SK-N-MC (cell line): ENCODE measurements around the gene SIDT1.
A peak's percentile ranks its signal among the peaks of the same experiment; 100 is the strongest.

Source experiments
- DNase-seq: peaks from one replicate; pipeline ENCODE4 v3.0.0-alpha.2; 2011; ENCODE audit warnings: low read depth, low spot score
- H3K27ac ChIP-seq: fragments of 200-600 bp; sonication (generic); 2 replicates; pipeline ENCODE4 v1.5.1; 2016; ENCODE audit warnings: mixed run types
- H3K36me3 ChIP-seq: fragments of 200-600 bp; sonication (generic); 2 replicates; pipeline ENCODE4 v1.6.1; 2017; ENCODE audit warnings: antibody characterized with exemption, low read length, mixed read lengths; ENCODE audit not compliant: insufficient read depth
- H3K4me3 ChIP-seq: fragments of 200-600 bp; sonication (generic); 2 replicates; pipeline ENCODE4 v1.5.1; 2016
- H3K9ac ChIP-seq: fragments of 200-600 bp; sonication (generic); 2 replicates; pipeline ENCODE4 v1.8.0; 2017; ENCODE audit warnings: mixed run types, mixed read lengths; ENCODE audit not compliant: insufficient read length
- H3K9me3 ChIP-seq: fragments of 200-600 bp; sonication (generic); 2 replicates; pipeline ENCODE4 v1.6.1; 2017; ENCODE audit warnings: low read depth, mild to moderate bottlenecking, antibody characterized with exemption, low read length, moderate library complexity, mixed read lengths
- EZH2 ChIP-seq: fragments of 200-600 bp; sonication (generic); IDR thresholded peaks from one replicate; pipeline ENCODE4 v1.6.1; 2017; ENCODE audit warnings: antibody characterized with exemption
- FOXP2 ChIP-seq: optimal IDR thresholded peaks from 2 replicates; pipeline ENCODE3; 2011; ENCODE audit warnings: mild to moderate bottlenecking, moderate library complexity; ENCODE audit not compliant: insufficient read depth; ENCODE audit errors: extremely low read length, control extremely low read depth
- POLR2AphosphoS5 ChIP-seq: IDR thresholded peaks from 2 replicates; pipeline ENCODE4 v1.6.1; 2012; ENCODE audit warnings: mild to moderate bottlenecking, low read depth, low read length, borderline replicate concordance

SIDT1 gene

DNA sequence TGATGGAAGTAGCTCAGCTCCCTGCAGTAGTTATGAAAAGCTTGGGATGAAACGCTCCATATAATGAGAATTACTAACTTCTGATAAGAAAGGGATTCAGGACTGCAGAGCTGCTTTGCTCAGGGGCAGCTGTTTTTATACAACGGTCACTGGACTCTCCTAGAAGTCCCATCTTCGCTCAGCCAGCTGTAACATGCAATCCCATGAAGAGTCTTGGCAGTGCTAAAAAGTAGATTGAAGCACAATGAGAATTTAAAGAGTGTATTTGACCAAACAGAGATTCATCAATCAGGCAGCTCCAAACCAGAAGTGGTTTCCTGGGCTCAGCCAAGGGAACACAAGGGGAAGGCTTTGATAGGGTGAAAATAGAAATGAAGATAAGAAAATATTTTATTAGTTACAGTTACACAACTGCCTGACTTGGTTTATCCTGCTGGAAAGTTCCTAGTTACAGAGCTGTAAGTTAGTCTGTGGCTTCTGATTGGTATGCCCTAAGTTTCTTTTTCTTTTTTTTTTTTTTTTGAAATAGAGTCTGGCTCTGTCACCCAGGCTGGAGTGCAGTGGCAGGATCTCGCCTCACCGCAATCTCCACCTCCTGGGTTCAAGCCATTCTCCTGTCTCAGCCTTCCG, 24.1 kb downstream of the SIDT1 start:
- Histone ChIP-seq H3K36me3 (no peaks in the 10 kb centered on the region), H3K9ac (no peak overlapping the region), H3K4me3 (no peak overlapping the region), H3K9me3 (no peaks in the 10 kb centered on the region), H3K27ac (no peak overlapping the region)
- TF ChIP-seq FOXP2 (no peak), POLR2AphosphoS5 (no peak), EZH2 (no peak)
- no peak for DNase-seq

DNA sequence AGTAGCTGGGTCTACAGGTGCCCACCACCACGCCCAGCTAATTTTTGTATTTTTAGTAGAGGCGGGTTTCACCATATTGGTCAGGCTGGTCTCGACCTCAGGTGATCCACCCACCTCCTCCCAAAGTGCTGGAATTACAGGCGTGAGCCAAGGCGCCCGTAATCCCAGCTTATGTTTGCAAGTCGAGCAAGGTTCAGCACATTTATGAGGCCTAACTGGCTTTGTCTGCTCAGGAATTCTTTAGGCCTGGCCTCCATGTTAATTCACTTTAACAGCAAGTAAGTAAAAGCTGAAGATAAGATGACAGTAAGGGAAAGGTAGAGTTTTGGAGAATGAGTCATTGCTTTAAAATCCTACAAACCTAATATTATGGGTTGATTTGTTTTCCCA, 24.6 kb downstream of the SIDT1 start:
- Histone ChIP-seq H3K4me3 (no peak overlapping the region), H3K36me3 (no peaks in the 10 kb centered on the region), H3K9me3 (no peaks in the 10 kb centered on the region), H3K27ac (no peak overlapping the region), H3K9ac (no peak overlapping the region)
- DNase-seq = no peak
- TF ChIP-seq EZH2 = no peak
- TF ChIP-seq POLR2AphosphoS5 = no peak
- TF ChIP-seq FOXP2 = no peak

DNA sequence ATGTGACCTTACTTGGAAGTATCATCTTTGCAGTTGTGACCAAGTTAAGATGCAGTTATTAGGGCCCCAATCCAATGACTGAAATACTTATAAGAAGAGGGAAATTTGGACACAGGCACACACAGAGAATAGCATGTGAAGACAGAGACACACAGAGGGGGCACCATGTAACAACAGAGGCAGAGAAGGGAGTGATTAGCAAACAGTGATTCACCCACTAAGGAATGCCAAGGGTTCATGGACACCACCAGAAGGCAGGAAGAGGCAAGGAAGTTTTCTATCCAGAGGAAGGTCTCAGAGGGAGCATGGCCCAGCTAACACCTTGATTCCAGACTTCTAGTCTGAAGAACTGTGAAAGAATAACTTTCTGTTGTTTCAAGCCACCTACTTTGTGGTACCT, 25.0 kb downstream of the SIDT1 start:
- no peak for DNase-seq
- Histone ChIP-seq H3K36me3 (no peaks in the 10 kb centered on the region), H3K4me3 (no peak overlapping the region), H3K9me3 (no peaks in the 10 kb centered on the region), H3K27ac (no peak overlapping the region), H3K9ac (no peak overlapping the region)
- TF ChIP-seq POLR2AphosphoS5 (no peak), EZH2 (no peak), FOXP2 (no peak)

DNA sequence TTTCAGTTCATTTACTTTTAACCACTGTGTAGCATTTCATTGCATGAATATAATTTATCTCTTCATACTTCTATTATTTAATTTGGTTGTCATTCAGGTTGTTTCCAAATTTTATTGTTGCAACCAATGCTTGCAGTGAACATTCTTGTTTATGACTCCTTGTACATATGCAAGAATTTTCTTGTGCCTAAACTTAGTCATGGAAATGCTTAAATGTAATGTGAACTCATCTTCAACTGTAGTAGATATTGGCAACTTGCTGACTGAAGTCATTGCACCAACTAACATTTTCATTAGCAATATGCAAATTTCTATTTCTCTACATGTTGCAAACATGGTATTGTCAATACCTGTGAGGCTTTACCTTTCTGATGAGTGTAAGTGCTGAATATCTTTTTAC, 26.7 kb downstream of the SIDT1 start:
- H3K9me3 ChIP-seq = no peaks in the 10 kb centered on the region
- no peak for DNase-seq
- H3K4me3 ChIP-seq = no peak overlapping the region
- no peak overlapping the region for H3K9ac ChIP-seq
- H3K27ac ChIP-seq = no peak overlapping the region
- no peak for TF ChIP-seq EZH2
- no peak for TF ChIP-seq POLR2AphosphoS5
- no peak for TF ChIP-seq FOXP2
- no peaks in the 10 kb centered on the region for H3K36me3 ChIP-seq

DNA sequence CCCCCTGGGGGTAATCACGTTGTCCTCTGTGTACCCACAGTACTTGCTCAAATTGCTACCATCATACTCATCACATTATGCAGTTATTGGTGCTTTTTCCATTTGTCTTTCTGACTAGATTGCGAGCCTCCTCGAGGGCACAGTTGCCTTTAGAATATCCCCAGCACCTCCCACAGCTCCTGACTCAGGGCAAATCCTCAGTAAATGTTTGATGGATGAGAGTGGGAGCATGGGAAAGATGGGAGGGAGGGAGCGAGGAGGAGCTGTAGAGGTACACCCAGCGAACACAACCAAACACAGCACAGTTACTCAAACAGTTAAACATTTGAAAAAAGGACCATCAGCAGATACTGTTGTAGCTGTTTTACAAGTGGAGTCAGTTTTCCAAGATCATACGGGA, 27.9 kb downstream of the SIDT1 start:
- H3K9ac ChIP-seq = no peak overlapping the region
- H3K27ac ChIP-seq = no peak overlapping the region
- H3K9me3 ChIP-seq = no peaks in the 10 kb centered on the region
- TF ChIP-seq FOXP2 (no peak), EZH2 (no peak), POLR2AphosphoS5 (no peak)
- 0 out of 2 replicates have a peak overlapping the region, but pooled peaks have one; percentile 23 for H3K4me3 ChIP-seq
- no peaks in the 10 kb centered on the region for H3K36me3 ChIP-seq
- DNase-seq = no peak

GRCh38 chr3:113560831-113561623, 28.7 kb downstream of the SIDT1 start:
- DNase-seq = no peak

GRCh38 chr3:113565555-113565954, 33.2 kb downstream of the SIDT1 start:
- no peak for TF ChIP-seq FOXP2
- TF ChIP-seq EZH2 = no peak
- no peak for TF ChIP-seq POLR2AphosphoS5

More at GRCh38 chr3:113560831-113561623, 28.7 kb downstream of the SIDT1 start:
- TF ChIP-seq POLR2AphosphoS5 (no peak; the same call in 1 of the 2 replicates), FOXP2 (no peak), EZH2 (no peak)
- H3K9ac ChIP-seq = no peak overlapping the region
- H3K4me3 ChIP-seq = no peak overlapping the region
- H3K27ac ChIP-seq = no peak overlapping the region
- no peaks in the 10 kb centered on the region for H3K9me3 ChIP-seq
- no peaks in the 10 kb centered on the region for H3K36me3 ChIP-seq

DNA sequence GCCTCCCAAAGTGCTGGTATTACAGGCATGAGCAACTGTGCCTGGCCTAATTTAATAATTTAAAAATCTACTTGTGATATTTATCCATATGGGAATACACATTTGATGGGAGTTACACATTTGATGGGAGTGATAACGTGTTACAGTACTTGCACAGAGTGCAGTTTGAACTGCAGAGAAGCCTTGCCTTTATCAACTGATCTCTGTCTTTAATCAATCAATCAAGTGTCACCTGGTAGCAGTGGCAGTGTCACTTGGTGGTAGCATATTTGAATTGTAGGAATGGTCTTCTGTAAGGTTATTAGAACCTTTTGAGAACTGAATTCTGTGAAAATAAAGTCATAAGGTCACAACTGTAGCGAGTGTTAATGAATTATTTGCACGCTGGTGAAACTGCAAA, 37.8 kb downstream of the SIDT1 start:
- no peaks in the 10 kb centered on the region for H3K9me3 ChIP-seq
- no peak overlapping the region for H3K27ac ChIP-seq
- no peak overlapping the region for H3K4me3 ChIP-seq
- H3K9ac ChIP-seq = no peak overlapping the region
- TF ChIP-seq POLR2AphosphoS5 (no peak), EZH2 (no peak), FOXP2 (no peak)
- DNase-seq = no peak
- no peaks in the 10 kb centered on the region for H3K36me3 ChIP-seq

More at GRCh38 chr3:113565555-113565954, 33.2 kb downstream of the SIDT1 start:
- H3K9ac ChIP-seq = no peak overlapping the region
- no peak for DNase-seq
- no peak overlapping the region for H3K27ac ChIP-seq
- H3K9me3 ChIP-seq = no peaks in the 10 kb centered on the region
- no peak overlapping the region for H3K4me3 ChIP-seq
- H3K36me3 ChIP-seq = no peaks in the 10 kb centered on the region

GRCh38 chr3:113571360-113571759, 39.0 kb downstream of the SIDT1 start:
- Histone ChIP-seq H3K36me3 (no peaks in the 10 kb centered on the region), H3K27ac (no peak overlapping the region), H3K9ac (no peak overlapping the region), H3K9me3 (no peaks in the 10 kb centered on the region), H3K4me3 (no peak overlapping the region)
- TF ChIP-seq POLR2AphosphoS5 (no peak), FOXP2 (no peak)
- DNase-seq = no peak
